ENCODE data around the gene PDCD4. TPM values are rescaled to one million over a fixed set of nuclear protein-coding genes. Genes with fewer than 3 reads are reported as not detected.
A peak's percentile ranks its signal among the peaks of the same experiment; 100 is the strongest.

The PDCD4 gene
- total RNA-seq, 1 donor from 2014 or later: 10.3 TPM

DNA sequence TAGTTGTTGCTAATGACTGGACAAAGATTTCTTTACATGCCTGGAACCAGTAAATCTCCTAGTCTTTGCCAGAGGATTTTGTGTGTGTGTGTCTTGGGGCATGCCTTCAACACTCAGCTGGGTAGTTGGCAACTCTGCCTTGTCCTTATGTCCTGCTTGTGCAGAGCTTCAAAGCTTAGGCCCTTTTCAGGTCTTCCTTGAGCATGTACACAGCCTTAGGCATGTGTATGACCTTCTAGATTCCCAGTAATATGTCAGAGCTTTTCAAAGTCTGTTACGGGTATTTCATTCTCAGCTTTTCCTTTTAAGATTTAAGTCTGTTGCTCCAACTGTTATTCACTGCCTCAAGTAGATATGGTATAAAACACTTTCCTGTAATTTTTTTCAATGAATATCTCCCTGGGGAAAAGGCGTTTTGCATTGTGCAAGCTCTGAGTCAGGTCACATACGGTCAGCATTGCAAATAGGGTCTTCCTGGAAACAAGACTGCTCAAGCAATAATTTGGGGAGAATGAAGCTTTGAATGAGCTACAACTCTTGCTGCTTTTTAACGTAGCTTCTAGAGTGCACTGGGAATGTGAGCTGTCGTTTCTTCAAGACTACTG lies 73.2 kb downstream of the PDCD4 start:
- Histone ChIP-seq H3K9me3 (no peaks in the 10 kb centered on the region), H3K27ac (no peak overlapping the region), H3K4me3 (no peak overlapping the region), H3K4me1 (no peaks in the 10 kb centered on the region), H3K36me3 (no peaks in the 10 kb centered on the region), H3K27me3 (no peaks in the 10 kb centered on the region)
- TF ChIP-seq, protein P1, sequence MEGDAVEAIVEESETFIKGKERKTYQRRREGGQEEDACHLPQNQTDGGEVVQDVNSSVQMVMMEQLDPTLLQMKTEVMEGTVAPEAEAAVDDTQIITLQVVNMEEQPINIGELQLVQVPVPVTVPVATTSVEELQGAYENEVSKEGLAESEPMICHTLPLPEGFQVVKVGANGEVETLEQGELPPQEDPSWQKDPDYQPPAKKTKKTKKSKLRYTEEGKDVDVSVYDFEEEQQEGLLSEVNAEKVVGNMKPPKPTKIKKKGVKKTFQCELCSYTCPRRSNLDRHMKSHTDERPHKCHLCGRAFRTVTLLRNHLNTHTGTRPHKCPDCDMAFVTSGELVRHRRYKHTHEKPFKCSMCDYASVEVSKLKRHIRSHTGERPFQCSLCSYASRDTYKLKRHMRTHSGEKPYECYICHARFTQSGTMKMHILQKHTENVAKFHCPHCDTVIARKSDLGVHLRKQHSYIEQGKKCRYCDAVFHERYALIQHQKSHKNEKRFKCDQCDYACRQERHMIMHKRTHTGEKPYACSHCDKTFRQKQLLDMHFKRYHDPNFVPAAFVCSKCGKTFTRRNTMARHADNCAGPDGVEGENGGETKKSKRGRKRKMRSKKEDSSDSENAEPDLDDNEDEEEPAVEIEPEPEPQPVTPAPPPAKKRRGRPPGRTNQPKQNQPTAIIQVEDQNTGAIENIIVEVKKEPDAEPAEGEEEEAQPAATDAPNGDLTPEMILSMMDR (IDR thresholded peaks at IDR 0.05): no peak
- peak in 1 of 2 donors; percentile 64 for DNase-seq (ENCODE audit: low spot score in 2 of 2)
- intact Hi-C loops (cut with DNase I): no loop called here

DNA sequence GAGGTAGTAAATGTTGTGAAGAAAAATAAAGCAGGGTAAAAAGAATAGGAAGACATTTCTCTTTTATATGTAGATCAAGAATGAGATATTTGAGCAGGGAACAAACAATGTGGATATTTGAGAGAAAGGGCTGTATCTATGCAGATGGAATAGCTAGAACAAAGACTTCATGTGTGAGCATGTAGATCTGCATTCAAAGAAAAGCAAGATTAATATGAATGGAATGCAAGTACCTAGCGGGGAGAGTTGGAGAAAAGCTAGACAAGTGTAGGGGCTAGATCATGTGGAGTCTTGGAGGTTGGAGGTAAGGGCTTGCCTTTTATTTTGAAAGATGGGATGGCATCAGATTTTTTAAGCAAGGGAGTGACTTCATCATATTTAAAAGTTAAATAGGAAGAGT lies 74.8 kb downstream of the PDCD4 start:
- TF ChIP-seq, protein P1 (IDR thresholded peaks at IDR 0.05): no peak
- DNase-seq (ENCODE audit: low spot score in 2 of 2): no peak
- Histone ChIP-seq H3K36me3 (no peaks in the 10 kb centered on the region), H3K4me1 (no peaks in the 10 kb centered on the region), H3K27ac (no peak overlapping the region), H3K4me3 (no peak overlapping the region), H3K27me3 (no peaks in the 10 kb centered on the region), H3K9me3 (no peaks in the 10 kb centered on the region)
- intact Hi-C loops (cut with DNase I): no loop called here

DNA sequence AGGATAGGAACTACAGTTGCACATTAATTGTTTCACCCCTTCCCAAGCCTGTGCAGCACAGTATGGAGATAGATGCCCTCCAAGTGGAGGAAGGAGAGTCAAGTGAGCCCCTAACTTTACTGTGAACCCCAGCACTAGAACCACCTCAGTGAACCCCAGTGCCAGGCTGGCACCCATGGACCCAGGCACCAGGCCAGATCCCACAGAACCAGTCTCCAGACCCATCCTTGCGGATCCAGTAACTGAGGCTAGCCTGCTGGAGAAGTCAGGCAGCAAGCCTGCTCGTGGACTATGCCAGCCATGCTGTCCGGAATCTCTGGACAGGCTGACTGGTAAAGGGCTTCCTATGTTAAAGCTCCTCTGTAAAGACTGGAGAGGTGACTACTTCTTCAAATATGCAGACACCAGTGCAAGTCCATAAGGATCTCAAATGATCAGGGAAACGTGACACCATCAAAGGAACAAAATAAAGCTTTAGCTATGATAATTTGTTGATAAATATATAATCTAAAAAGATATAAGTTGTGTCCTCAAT lies 75.4 kb downstream of the PDCD4 start:
- TF ChIP-seq, protein P1 (IDR thresholded peaks at IDR 0.05): no peak
- Histone ChIP-seq H3K27me3 (no peaks in the 10 kb centered on the region), H3K27ac (no peak overlapping the region), H3K4me3 (no peak overlapping the region), H3K4me1 (no peaks in the 10 kb centered on the region), H3K9me3 (no peaks in the 10 kb centered on the region), H3K36me3 (no peaks in the 10 kb centered on the region)
- intact Hi-C loops (cut with DNase I): no loop called here
- no peak for DNase-seq (ENCODE audit: low spot score in 2 of 2)

Other genes starting within 250 kb of the PDCD4 start
- 4.8 TPM for gene RBM20, start 227.6 kb upstream of the PDCD4 start, total RNA-seq
- gene BBIP1, start 47.3 kb downstream of the PDCD4 start, total RNA-seq: 1.5 TPM
- 49.6 TPM for gene SHOC2, start 47.7 kb downstream of the PDCD4 start, total RNA-seq
- 23.5 TPM for gene ADRA2A, start 205.1 kb downstream of the PDCD4 start, total RNA-seq

Data from ascending aorta (tissue), 2 donors.